Prostate gland (tissue), 2 donors: ENCODE results near the gene SERPINE2.

ENCODE experiments used
- POLR2A ChIP-seq: fragments of 450-650 bp; IDR thresholded peaks from one replicate; pipeline ENCODE4 v1.6.1; 2016; ENCODE audit warnings: antibody characterized with exemption, mild to moderate bottlenecking
- POLR2AphosphoS5 ChIP-seq: sonication (generic); formaldehyde crosslinking; IDR thresholded peaks from one replicate; pipeline ENCODE4 v1.6.1; 2017; ENCODE audit warnings: antibody characterized with exemption
- TF ChIP-seq, protein P1 (sequence below), 4 experiments: fragments of 200-600 bp in 2 of 4; fragments of 450-650 bp in 2 of 4; sonication (generic) in 2 of 4; IDR thresholded peaks; 1 replicate in 3 of 4; 2 replicates in 1 of 4; pipeline ENCODE4 v1.5.1; 2016 to 2019; ENCODE audit warnings: antibody characterized with exemption in 4 of 4, mild to moderate bottlenecking in 2 of 4, moderate library complexity in 2 of 4

DNA sequence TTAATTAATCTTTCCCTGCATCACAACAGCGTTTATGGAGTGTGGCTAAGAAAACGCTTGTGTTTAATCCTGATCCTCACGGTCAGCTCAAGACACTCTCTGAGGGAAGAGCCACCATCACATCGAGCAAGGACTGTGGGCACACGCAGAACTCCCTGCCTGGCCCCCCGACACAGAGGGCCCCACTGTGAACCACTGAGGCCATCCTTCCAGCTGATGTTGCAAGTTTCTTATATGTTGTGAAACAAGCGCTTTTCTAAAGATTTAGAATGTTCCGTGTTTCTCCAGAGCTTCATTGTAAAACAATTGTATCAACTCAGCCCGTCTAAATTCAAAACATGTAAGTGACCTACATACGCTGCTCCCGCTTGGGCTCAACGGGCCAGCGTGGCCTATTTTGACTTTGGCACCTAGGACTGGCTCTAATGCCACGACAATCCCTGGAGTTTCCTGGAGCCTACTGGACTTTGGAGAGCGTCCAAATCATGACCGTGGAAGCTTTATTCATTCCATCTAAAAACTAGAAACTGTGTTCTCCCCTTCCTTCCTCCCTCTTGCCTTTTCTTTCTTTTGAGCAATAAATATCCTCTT lies 34.9 kb downstream of the SERPINE2 start:
- no peak for TF ChIP-seq POLR2AphosphoS5
- TF ChIP-seq POLR2A: no peak
- TF ChIP-seq, protein P1, sequence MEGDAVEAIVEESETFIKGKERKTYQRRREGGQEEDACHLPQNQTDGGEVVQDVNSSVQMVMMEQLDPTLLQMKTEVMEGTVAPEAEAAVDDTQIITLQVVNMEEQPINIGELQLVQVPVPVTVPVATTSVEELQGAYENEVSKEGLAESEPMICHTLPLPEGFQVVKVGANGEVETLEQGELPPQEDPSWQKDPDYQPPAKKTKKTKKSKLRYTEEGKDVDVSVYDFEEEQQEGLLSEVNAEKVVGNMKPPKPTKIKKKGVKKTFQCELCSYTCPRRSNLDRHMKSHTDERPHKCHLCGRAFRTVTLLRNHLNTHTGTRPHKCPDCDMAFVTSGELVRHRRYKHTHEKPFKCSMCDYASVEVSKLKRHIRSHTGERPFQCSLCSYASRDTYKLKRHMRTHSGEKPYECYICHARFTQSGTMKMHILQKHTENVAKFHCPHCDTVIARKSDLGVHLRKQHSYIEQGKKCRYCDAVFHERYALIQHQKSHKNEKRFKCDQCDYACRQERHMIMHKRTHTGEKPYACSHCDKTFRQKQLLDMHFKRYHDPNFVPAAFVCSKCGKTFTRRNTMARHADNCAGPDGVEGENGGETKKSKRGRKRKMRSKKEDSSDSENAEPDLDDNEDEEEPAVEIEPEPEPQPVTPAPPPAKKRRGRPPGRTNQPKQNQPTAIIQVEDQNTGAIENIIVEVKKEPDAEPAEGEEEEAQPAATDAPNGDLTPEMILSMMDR (IDR thresholded peaks at IDR 0.05): no peak
